Subcutaneous adipose tissue (tissue), 4 donors: ENCODE results near the gene IL13RA1. TPM values are rescaled to one million over a fixed set of nuclear protein-coding genes. Genes with fewer than 3 reads are reported as not detected.

Experiments
- CTCF ChIP-seq: fragments of 450-650 bp; IDR thresholded peaks from one replicate; pipeline ENCODE4 v1.5.1; 2016; ENCODE audit warnings: low read depth, mild to moderate bottlenecking, control low read depth, antibody characterized with exemption, moderate library complexity
- total RNA-seq, 4 donors: library from RNA; depleted of rRNA; stranded (reverse); fragments of >200 nt; gene quantifications; one replicate each; pipeline ENCODE4 v1.1.0, GENCODE V29; 2016

Gene IL13RA1
- total RNA-seq, 4 donors from 2014 or later, result 61.0 to 177 (median 82.9) TPM

GRCh38 chrX:118755633-118756032, 28.2 kb downstream of the IL13RA1 start:
- no peak for TF ChIP-seq CTCF

- no peak for TF ChIP-seq CTCF
Measured at GRCh38 chrX:118756101-118756500, 28.7 kb downstream of the IL13RA1 start.

GRCh38 chrX:118758511-118758910, 31.1 kb downstream of the IL13RA1 start:
- TF ChIP-seq CTCF, result no peak

- TF ChIP-seq CTCF, result no peak
Measured at GRCh38 chrX:118760025-118760424, 32.6 kb downstream of the IL13RA1 start.

- no peak for TF ChIP-seq CTCF
Measured at GRCh38 chrX:118761939-118762707, 34.7 kb downstream of the IL13RA1 start.

- TF ChIP-seq CTCF, result no peak
Measured at GRCh38 chrX:118763489-118763888, 36.1 kb downstream of the IL13RA1 start.

GRCh38 chrX:118764122-118764521, 36.7 kb downstream of the IL13RA1 start:
- TF ChIP-seq CTCF, result no peak
